Upper lobe of right lung (tissue), 1 donor: ENCODE measurements around the gene TKTL1. TPM values are rescaled to one million over a fixed set of nuclear protein-coding genes. Genes with fewer than 3 reads are reported as not detected.

Source experiments
- ATAC-seq: fragments of 200-7000 bp; cut with Tn5 transposase; one replicate; pipeline ENCODE4 v1.9.1; 2020; ENCODE audit warnings: mild to moderate bottlenecking, moderate library complexity
- DNase-seq: peaks from one replicate; pipeline ENCODE4 v3.0.0-alpha.2; 2020
- H3K27ac ChIP-seq: fragments of 200-600 bp; one replicate; pipeline ENCODE4 v1.8.0; 2022
- H3K27me3 ChIP-seq: fragments of 200-600 bp; one replicate; pipeline ENCODE4 v1.8.0; 2022; ENCODE audit warnings: mild to moderate bottlenecking
- H3K36me3 ChIP-seq: fragments of 200-600 bp; one replicate; pipeline ENCODE4 v1.8.0; 2022
- H3K4me1 ChIP-seq: fragments of 200-600 bp; one replicate; pipeline ENCODE4 v1.8.0; 2022
- H3K4me3 ChIP-seq: fragments of 200-600 bp; one replicate; pipeline ENCODE4 v1.8.0; 2022; ENCODE audit warnings: mild to moderate bottlenecking
- H3K9me3 ChIP-seq: fragments of 200-600 bp; one replicate; pipeline ENCODE4 v1.8.0; 2022
- CTCF ChIP-seq: fragments of 200-600 bp; IDR thresholded peaks from one replicate; pipeline ENCODE4 v1.8.0; 2022; ENCODE audit warnings: antibody characterized with exemption
- intact Hi-C: fragments of 100-400 bp; cut with DNase I; formaldehyde crosslinking; loops from one replicate; pipeline ENCODE4 v1.11.0; 2022
- total RNA-seq: library from RNA; stranded (reverse); fragmentation: NEBNext Ultra II Directional; extraction: Animal tissue kit (Norgen Biotek cat#: 25700); gene quantifications from one replicate; pipeline ENCODE4 v1.2.1, GENCODE V29; 2021
- donor health status: DM: no; HTN: yes; CAD: no; lungs with severe emphysema.

Gene TKTL1
- total RNA-seq, 1 donor from 2014 or later = not detected

GRCh38 chrX:154365997-154366665, 70.5 kb downstream of the TKTL1 start:
- H3K27ac ChIP-seq = no peak overlapping the region
- no peaks in the 10 kb centered on the region for H3K27me3 ChIP-seq
- H3K4me3 ChIP-seq = no peak overlapping the region
- no peak for DNase-seq
- H3K9me3 ChIP-seq = no peaks in the 10 kb centered on the region
- no peak for ATAC-seq
- intact Hi-C loops = no loop called here
- H3K4me1 ChIP-seq = peaks cover 16% of the 10 kb centered on the region
- no peak for TF ChIP-seq CTCF
- peaks cover 61% of the 10 kb centered on the region for H3K36me3 ChIP-seq

- ATAC-seq = no peak
- no peak overlapping the region for H3K4me3 ChIP-seq
- DNase-seq = no peak
Measured at GRCh38 chrX:154366666-154367055, 71.1 kb downstream of the TKTL1 start.

GRCh38 chrX:154367474-154368308, 72.1 kb downstream of the TKTL1 start:
- intact Hi-C loops = no loop called here
- TF ChIP-seq CTCF = no peak
- Histone ChIP-seq H3K27me3 (no peaks in the 10 kb centered on the region), H3K4me3 (peak overlapping the region; percentile 71), H3K27ac (peak overlapping the region; percentile 90), H3K36me3 (peaks cover 45% of the 10 kb centered on the region), H3K9me3 (no peaks in the 10 kb centered on the region), H3K4me1 (peaks cover 16% of the 10 kb centered on the region)
- no peak for DNase-seq
- ATAC-seq = no peak

More at GRCh38 chrX:154366666-154367055, 71.1 kb downstream of the TKTL1 start:
- Histone ChIP-seq H3K27me3 (no peaks in the 10 kb centered on the region), H3K27ac (no peak overlapping the region), H3K4me1 (peaks cover 16% of the 10 kb centered on the region), H3K9me3 (no peaks in the 10 kb centered on the region), H3K36me3 (peaks cover 55% of the 10 kb centered on the region)
- TF ChIP-seq CTCF = no peak
- intact Hi-C loops = no loop called here

GRCh38 chrX:154368630-154369448, 73.2 kb downstream of the TKTL1 start:
- intact Hi-C loops = no loop called here
- peaks cover 21% of the 10 kb centered on the region for H3K4me1 ChIP-seq
- DNase-seq (peak; percentile 90), ATAC-seq (peak; percentile 59)
- H3K36me3 ChIP-seq = peaks cover 34% of the 10 kb centered on the region
- H3K27me3 ChIP-seq = no peaks in the 10 kb centered on the region
- TF ChIP-seq CTCF = no peak
- H3K4me3 ChIP-seq = peak overlapping the region; percentile 71
- no peaks in the 10 kb centered on the region for H3K9me3 ChIP-seq
- peak overlapping the region; percentile 90 for H3K27ac ChIP-seq

- peak; percentile 86 for DNase-seq
- no peak for TF ChIP-seq CTCF
- H3K27ac ChIP-seq = peak overlapping the region; percentile 90
Measured at GRCh38 chrX:154369449-154370299, 74.1 kb downstream of the TKTL1 start.

More at GRCh38 chrX:154369449-154370299, 74.1 kb downstream of the TKTL1 start:
- intact Hi-C loops = no loop called here
- no peaks in the 10 kb centered on the region for H3K27me3 ChIP-seq
- H3K4me3 ChIP-seq = peak overlapping the region; percentile 71
- ATAC-seq = peak; percentile 57
- peaks cover 26% of the 10 kb centered on the region for H3K4me1 ChIP-seq
- peaks cover 31% of the 10 kb centered on the region for H3K36me3 ChIP-seq
- no peaks in the 10 kb centered on the region for H3K9me3 ChIP-seq
